DOHH2 (cell line): ENCODE results near the gene PPFIBP2.

Experiments used
- CTCF ChIP-seq: fragments of 200-600 bp; sonication (generic); IDR thresholded peaks from one replicate; pipeline ENCODE4 v1.5.1; 2014; ENCODE audit warnings: antibody characterized with exemption, mild to moderate bottlenecking, low read depth, low read length; ENCODE audit not compliant: poor library complexity, severe bottlenecking
- EZH2phosphoT487 ChIP-seq: fragments of 200-600 bp; sonication (generic); IDR thresholded peaks from 2 replicates; pipeline ENCODE4 v1.6.1; 2017; ENCODE audit warnings: borderline replicate concordance, mild to moderate bottlenecking, antibody characterized with exemption, low read length, moderate library complexity, mixed read lengths

GRCh38 chr11:7532405-7533145, 18.8 kb downstream of the PPFIBP2 start:
- no peak for TF ChIP-seq CTCF
- TF ChIP-seq EZH2phosphoT487: no peak
